HL-60 (cell line): ENCODE measurements around the gene NEK1.
"Not testable (repeated sequence)": the region's sequence is repeated elsewhere in the genome, so short reads cannot be mapped to it uniquely, and the experiment has no call there.

ENCODE experiments used
- DNase-seq, 2 experiments: peaks; one replicate each; pipeline ENCODE4 v3.0.0-alpha.2; 2010 to 2020; ENCODE audit warnings: low read depth in 1 of 2, low spot score in 1 of 2
- H3K27ac ChIP-seq: fragments of 250-450 bp; sonication (Bioruptor Pico); replicated peaks from 2 replicates; pipeline ENCODE4 v1.5.1; 2020; ENCODE audit warnings: mild to moderate bottlenecking, moderate library complexity
- H3K27me3 ChIP-seq: fragments of 250-450 bp; sonication (Bioruptor Pico); 2 replicates; pipeline ENCODE4 v1.5.1; 2021; ENCODE audit warnings: mild to moderate bottlenecking, moderate library complexity; ENCODE audit not compliant: insufficient read depth, poor library complexity, severe bottlenecking
- H3K4me3 ChIP-seq: replicated peaks from 2 replicates; pipeline ENCODE4 v1.5.1; 2011; ENCODE audit warnings: mild to moderate bottlenecking, control low read depth, low read length; ENCODE audit not compliant: insufficient read depth
- CTCF ChIP-seq: IDR thresholded peaks from one replicate; pipeline ENCODE4 v1.5.1; 2011; ENCODE audit warnings: low read length, control low read depth, inconsistent platforms; ENCODE audit not compliant: insufficient read depth
- GABPA ChIP-seq: IDR thresholded peaks from 2 replicates; pipeline ENCODE4 v1.6.1; 2012; ENCODE audit warnings: low read depth
- POLR2AphosphoS5 ChIP-seq: IDR thresholded peaks from 2 replicates; pipeline ENCODE4 v1.6.1; 2012; ENCODE audit warnings: low read depth
- REST ChIP-seq: IDR thresholded peaks from 2 replicates; pipeline ENCODE4 v1.6.1; 2012; ENCODE audit warnings: low read depth; ENCODE audit not compliant: insufficient replicate concordance
- SPI1 ChIP-seq: IDR thresholded peaks from 2 replicates; pipeline ENCODE4 v1.6.1; 2012; ENCODE audit warnings: low read depth, mild to moderate bottlenecking, borderline replicate concordance

NEK1 gene

DNA sequence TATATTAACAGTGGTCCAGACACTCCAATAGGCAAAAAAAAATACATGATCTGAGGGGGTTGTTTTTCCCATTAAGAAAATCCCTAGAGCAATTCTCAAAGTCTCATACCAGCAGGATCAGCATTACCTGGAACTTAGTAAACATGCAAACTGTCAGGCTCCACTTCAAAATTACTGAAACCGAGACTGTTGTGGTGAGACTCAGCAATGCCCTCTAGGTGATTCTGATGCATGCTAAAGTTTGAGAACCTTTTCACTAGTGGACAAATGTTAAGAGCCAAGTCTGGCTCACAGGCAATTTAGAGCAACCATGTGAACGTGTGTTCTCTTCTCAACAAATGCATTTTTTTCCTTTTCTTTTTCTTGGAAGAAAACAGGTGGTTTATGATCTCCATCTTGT is 30.2 kb downstream of the NEK1 start:
- Histone ChIP-seq H3K4me3 (no peak overlapping the region), H3K27ac (no peak overlapping the region), H3K27me3 (no peaks in the 10 kb centered on the region)
- TF ChIP-seq CTCF (no peak), REST (no peak), POLR2AphosphoS5 (no peak), SPI1 (no peak), GABPA (no peak)
- no peak for DNase-seq

DNA sequence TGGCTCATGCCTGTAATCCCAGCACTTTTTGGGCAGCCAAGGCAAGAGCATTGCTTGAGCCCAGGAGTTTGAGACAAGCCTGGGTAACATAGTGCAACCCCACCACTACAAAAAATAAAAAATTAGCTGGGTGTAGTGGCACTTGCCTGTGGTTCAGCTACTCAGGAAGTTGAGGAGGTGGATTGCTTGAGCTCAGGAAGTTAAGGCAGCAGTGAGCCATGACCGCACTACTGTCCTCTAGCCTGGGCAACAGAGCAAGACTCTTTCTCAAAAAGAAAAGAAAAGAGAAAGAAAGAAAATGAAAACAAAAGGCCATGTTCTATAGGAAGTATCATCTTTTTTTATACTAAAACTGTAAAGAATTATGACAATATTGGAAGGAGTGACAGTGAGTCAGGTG is 38.5 kb downstream of the NEK1 start:
- no peak for TF ChIP-seq REST
- TF ChIP-seq GABPA, result no peak
- no peak for TF ChIP-seq CTCF
- TF ChIP-seq POLR2AphosphoS5, result no peak
- TF ChIP-seq SPI1, result no peak

DNA sequence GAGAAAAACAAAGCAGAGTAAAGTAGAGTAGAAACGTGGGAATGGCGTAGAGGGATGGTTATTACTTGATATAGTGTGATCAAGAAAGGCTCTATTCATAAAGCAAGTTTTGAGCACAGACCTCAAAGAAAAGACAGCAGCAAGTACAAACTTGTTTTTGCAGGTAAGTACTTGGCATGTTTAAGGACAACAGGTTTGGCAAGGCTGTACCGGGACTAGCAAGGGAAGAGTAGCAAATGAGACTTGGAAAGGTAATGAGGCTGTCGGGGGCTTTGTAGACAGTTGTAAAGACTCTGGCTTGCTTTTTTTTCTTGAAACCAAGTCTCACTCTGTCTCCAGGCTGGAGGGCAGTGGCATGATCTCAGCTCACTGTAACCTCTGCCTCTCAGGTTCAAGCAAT is 40.9 kb downstream of the NEK1 start:
- no peaks in the 10 kb centered on the region for H3K27me3 ChIP-seq
- H3K4me3 ChIP-seq, result no peak overlapping the region
- DNase-seq, result no peak
- no peak for TF ChIP-seq POLR2AphosphoS5
- TF ChIP-seq REST, result no peak
- no peak for TF ChIP-seq GABPA
- no peak for TF ChIP-seq SPI1
- no peak for TF ChIP-seq CTCF
- H3K27ac ChIP-seq, result no peak overlapping the region

More for the DNA sequence above, 38.5 kb downstream of the NEK1 start:
- Histone ChIP-seq H3K27me3 (no peaks in the 10 kb centered on the region), H3K27ac (no peak overlapping the region), H3K4me3 (no peak overlapping the region)
- DNase-seq, result no peak

- not testable (repeated sequence) for H3K27ac ChIP-seq
Observed at GRCh38 chr4:169571012-169571411, 41.4 kb downstream of the NEK1 start.

GRCh38 chr4:169570266-169570665 is 42.1 kb downstream of the NEK1 start:
- not testable (repeated sequence) for H3K27me3 ChIP-seq, H3K27ac ChIP-seq, DNase-seq, H3K4me3 ChIP-seq

More at GRCh38 chr4:169571012-169571411, 41.4 kb downstream of the NEK1 start:
- not testable (repeated sequence) for H3K4me3 ChIP-seq, DNase-seq, H3K27me3 ChIP-seq

DNA sequence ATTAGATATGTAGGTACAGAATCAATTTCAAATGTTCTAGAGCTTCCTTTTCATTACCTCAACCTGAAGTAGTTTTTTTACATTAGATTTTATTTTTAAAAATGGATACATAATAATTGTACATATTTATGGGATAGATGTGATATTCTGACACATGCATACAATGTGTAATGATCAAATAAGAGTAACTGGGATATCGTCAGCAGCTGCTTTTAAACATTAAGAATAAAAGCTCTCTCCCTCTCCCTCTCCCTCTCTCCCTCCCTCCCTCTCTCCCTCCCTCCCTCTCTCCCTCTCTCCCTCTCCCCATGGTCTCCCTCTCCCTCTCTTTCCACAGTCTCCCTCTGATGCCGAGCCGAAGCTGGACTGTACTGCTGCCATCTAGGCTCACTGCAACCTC is 43.2 kb downstream of the NEK1 start:
- H3K27ac ChIP-seq, DNase-seq, H3K4me3 ChIP-seq, H3K27me3 ChIP-seq: not testable (repeated sequence)
